Lung microvascular endothelial cell (primary cell): Measurements from ENCODE around the gene HNRNPH2. TPM values are rescaled to one million over a fixed set of nuclear protein-coding genes. Genes with fewer than 3 reads are reported as not detected.

ENCODE experiments used
- DNase-seq, 2 donors: peaks; one replicate each; pipeline versions ENCODE4 v3.0.0 to v3.0.0-alpha.2; 2010; ENCODE audit warnings: low read depth in 2 of 2
- total RNA-seq: library from RNA; depleted of rRNA; stranded (reverse); fragments of >200 nt; gene quantifications from 2 replicates; pipeline ENCODE4 v1.2.1, GENCODE V29; 2014

HNRNPH2 gene
- total RNA-seq, 1 donor from 2014 or later, result 70.6 TPM

DNA sequence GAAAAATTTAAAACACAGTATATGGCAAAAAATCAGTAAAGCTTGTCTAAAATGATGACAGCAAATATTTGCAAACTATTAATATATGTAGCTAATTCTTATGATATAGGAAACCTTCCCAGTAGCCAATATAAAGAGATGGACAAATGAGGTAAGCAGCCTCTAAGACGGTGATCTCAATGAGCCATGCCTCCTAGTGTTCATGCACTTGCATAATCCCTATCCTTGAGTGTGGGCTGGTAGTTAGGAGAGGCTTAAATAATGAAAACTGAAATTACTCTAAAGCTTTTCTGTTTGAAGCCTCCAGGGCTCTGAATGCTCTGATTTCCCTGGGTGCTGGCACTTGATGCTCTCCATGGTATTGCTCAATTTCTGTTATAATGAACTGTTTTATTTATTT is 52.6 kb downstream of the HNRNPH2 start:
- no peak for DNase-seq

DNA sequence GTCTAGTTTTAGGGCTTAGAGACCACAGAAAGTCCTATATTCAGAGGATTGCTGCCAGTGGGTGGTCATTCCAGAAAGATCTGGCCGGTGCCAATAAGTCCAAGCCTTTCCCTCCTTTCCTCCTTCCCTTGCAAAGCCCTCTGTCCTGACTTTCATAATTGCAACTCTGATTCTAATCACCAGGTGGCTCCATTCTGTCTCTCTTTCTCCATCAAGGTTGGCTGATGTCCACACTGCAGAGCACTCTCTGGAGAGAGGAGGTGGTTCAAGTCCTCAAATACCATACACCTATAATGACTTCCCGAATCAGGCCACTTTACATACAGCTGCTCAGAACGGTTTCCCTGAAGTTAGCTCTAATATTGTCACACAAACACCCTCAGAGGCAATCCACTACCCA is 54.9 kb downstream of the HNRNPH2 start:
- peak; percentile 45 to 59 for DNase-seq

Other genes starting within 250 kb of the HNRNPH2 start
- gene DRP2, start 188.4 kb upstream of the HNRNPH2 start, total RNA-seq, result 0.22 TPM in 1 of 2 replicates, not detected in the other
- under 0.01 TPM in 1 of 2 replicates, not detected in the other for gene TAF7L, start 116.9 kb upstream of the HNRNPH2 start, total RNA-seq
- gene TIMM8A, start 59.5 kb upstream of the HNRNPH2 start, total RNA-seq, result 2.2 and 2.6 TPM in 2 replicates
- not detected in 2 replicates for gene BTK, start 22.0 kb upstream of the HNRNPH2 start, total RNA-seq
- gene RPL36A, start 17.2 kb upstream of the HNRNPH2 start, total RNA-seq, result 208 and 241 TPM in 2 replicates
- 16.9 and 19.2 TPM in 2 replicates for gene GLA, start 297 bp upstream of the HNRNPH2 start, total RNA-seq
- gene ARMCX4, start 77.2 kb downstream of the HNRNPH2 start, total RNA-seq, result 2.6 and 4.2 TPM in 2 replicates
- gene ARMCX1, start 142.3 kb downstream of the HNRNPH2 start, total RNA-seq, result 39.7 and 55.2 TPM in 2 replicates
- gene ARMCX6, start 209.8 kb downstream of the HNRNPH2 start, total RNA-seq, result 28.1 and 30.4 TPM in 2 replicates
- gene ARMCX3, start 214.9 kb downstream of the HNRNPH2 start, total RNA-seq, result 46.4 and 65.5 TPM in 2 replicates